H1 (cell line): Measurements from ENCODE around the gene CAMTA1. TPM values are rescaled to one million over a fixed set of nuclear protein-coding genes. Genes with fewer than 3 reads are reported as not detected.

Experiments used
- CTCF ChIA-PET: fragments of 300-600 bp; sonication (Branson Sonifier 250); formaldehyde crosslinking; loops from one replicate; lab custom pipeline; 2021; ENCODE audit not compliant: partially characterized antibody; lab: Charles Lee
- POLR2A ChIA-PET: fragments of 300-600 bp; sonication (Branson Sonifier 250); formaldehyde crosslinking; loops from one replicate; lab custom pipeline; 2021; ENCODE audit warnings: inconsistent platforms; ENCODE audit not compliant: partially characterized antibody; lab: Charles Lee
- DNase-seq, 2 experiments: peaks; one replicate each; pipeline versions ENCODE4 v3.0.0 to v3.0.0-alpha.2; 2010 to 2022; ENCODE audit warnings: low spot score in 2 of 2, low read depth in 1 of 2, mixed read lengths in 1 of 2
- FAIRE-seq: peaks from 2 replicates; lab custom pipeline; 2011; peaks lifted over from hg19 to GRCh38; lab: Jason Lieb, UNC
- H2AFZ ChIP-seq: 2 replicates; pipeline ENCODE4 v1.8.1; 2012; ENCODE audit warnings: low read length, inconsistent platforms
- H2AK5ac ChIP-seq: 2 replicates; pipeline ENCODE4 v1.6.1; 2013; ENCODE audit warnings: low read depth, low read length
- H2BK120ac ChIP-seq: replicated peaks from 2 replicates; pipeline ENCODE3; 2013; ENCODE audit warnings: low read depth, low read length, inconsistent platforms
- H2BK12ac ChIP-seq: 2 replicates; pipeline ENCODE4 v1.6.1; 2013; ENCODE audit warnings: low read depth, low read length
- H2BK15ac ChIP-seq: 2 replicates; pipeline ENCODE4 v1.6.1; 2013; ENCODE audit warnings: low read length
- H2BK20ac ChIP-seq: 2 replicates; pipeline ENCODE4 v1.6.1; 2013; ENCODE audit warnings: low read length
- H2BK5ac ChIP-seq: 2 replicates; pipeline ENCODE4 v1.6.1; 2013; ENCODE audit warnings: low read depth, low read length
- H3K14ac ChIP-seq: 2 replicates; pipeline ENCODE4 v1.6.1; 2013; ENCODE audit warnings: inconsistent platforms; ENCODE audit not compliant: insufficient read length
- H3K18ac ChIP-seq: 2 replicates; pipeline ENCODE4 v1.6.1; 2013; ENCODE audit warnings: low read length; ENCODE audit errors: extremely low read depth
- H3K23ac ChIP-seq: 2 replicates; pipeline ENCODE4 v1.6.1; 2013; ENCODE audit warnings: inconsistent platforms; ENCODE audit not compliant: insufficient read length
- H3K23me2 ChIP-seq: 2 replicates; pipeline ENCODE4 v1.6.1; 2013; ENCODE audit warnings: low read depth, low read length
- H3K27ac ChIP-seq: 2 replicates; pipeline ENCODE4 v1.6.1; 2011; ENCODE audit warnings: low read depth, low read length, inconsistent platforms
- H3K27me3 ChIP-seq, 4 experiments: replicated peaks in 1 of 4; 1 replicate in 1 of 4; 2 replicates in 3 of 4; pipeline versions ENCODE4 v1.6.1 to v1.8.1; 2011 to 2013; ENCODE audit warnings: low read length in 3 of 4, mild to moderate bottlenecking in 3 of 4, inconsistent platforms in 2 of 4, mixed read lengths in 2 of 4, moderate library complexity in 1 of 4; ENCODE audit not compliant: control insufficient read depth in 3 of 4, insufficient read depth in 3 of 4; ENCODE audit errors: extremely low read depth in 1 of 4
- H3K36me3 ChIP-seq, 4 experiments: 2 replicates each; pipeline versions ENCODE4 v1.6.1 to v1.8.1; 2011 to 2013; ENCODE audit warnings: mild to moderate bottlenecking in 4 of 4, low read length in 3 of 4, moderate library complexity in 2 of 4, control low read depth in 1 of 4, inconsistent platforms in 1 of 4; ENCODE audit not compliant: insufficient read depth in 4 of 4, control insufficient read depth in 2 of 4
- H3K4ac ChIP-seq: replicated peaks from 2 replicates; pipeline ENCODE3; 2013; ENCODE audit warnings: low read length, low read depth, mixed read lengths, inconsistent platforms; ENCODE audit not compliant: insufficient read length
- H3K4me1 ChIP-seq, 4 experiments: replicated peaks in 1 of 4; 1 replicate in 1 of 4; 2 replicates in 3 of 4; pipeline versions ENCODE4 v1.6.1 to v1.8.1; 2011 to 2013; ENCODE audit warnings: low read length in 3 of 4, inconsistent platforms in 2 of 4, mixed read lengths in 1 of 4; ENCODE audit not compliant: insufficient read depth in 4 of 4, control insufficient read depth in 3 of 4
- H3K4me2 ChIP-seq, 2 experiments: 2 replicates each; pipeline versions ENCODE4 v1.6.1 to v1.8.1; 2011 to 2013; ENCODE audit warnings: low read depth in 2 of 2, low read length in 2 of 2, control low read depth in 1 of 2, inconsistent platforms in 1 of 2, mild to moderate bottlenecking in 1 of 2; ENCODE audit not compliant: insufficient read depth in 1 of 2
- H3K4me3 ChIP-seq, 4 experiments: fragments of 200-600, 300-600 bp in 1 of 4; sonication (generic), shearing (Covaris generic), sonication (Bioruptor Twin) in 1 of 4; 2 replicates each; pipeline versions ENCODE4 v1.5.1 to v1.8.1; 2011 to 2016; ENCODE audit warnings: low read length in 4 of 4, low read depth in 3 of 4, control low read depth in 2 of 4, inconsistent platforms in 2 of 4, mild to moderate bottlenecking in 2 of 4, mixed read lengths in 1 of 4, moderate library complexity in 1 of 4; ENCODE audit not compliant: insufficient read depth in 2 of 4; ENCODE audit errors: extremely low read depth in 1 of 4
- H3K56ac ChIP-seq: replicated peaks from 2 replicates; pipeline ENCODE3; 2013; ENCODE audit warnings: low read depth, mild to moderate bottlenecking, mixed read lengths, low read length, inconsistent platforms; ENCODE audit not compliant: insufficient read length
- H3K79me1 ChIP-seq: 2 replicates; pipeline ENCODE4 v1.6.1; 2013; ENCODE audit warnings: low read depth, low read length, control low read depth
- H3K79me2 ChIP-seq, 2 experiments: 2 replicates each; pipeline versions ENCODE4 v1.6.1 to v1.8.1; 2012 to 2013; ENCODE audit warnings: low read length in 2 of 2, mild to moderate bottlenecking in 2 of 2, inconsistent platforms in 1 of 2; ENCODE audit not compliant: insufficient read depth in 2 of 2, control insufficient read depth in 1 of 2
- H3K9ac ChIP-seq, 4 experiments: replicated peaks in 1 of 4; 1 replicate in 1 of 4; 2 replicates in 3 of 4; pipeline versions ENCODE4 v1.6.1 to v1.8.1; 2011 to 2013; ENCODE audit warnings: low read depth in 3 of 4, low read length in 3 of 4, control low read depth in 2 of 4, mild to moderate bottlenecking in 2 of 4, moderate library complexity in 2 of 4, inconsistent platforms in 1 of 4; ENCODE audit errors: extremely low read depth in 1 of 4
- H3K9me3 ChIP-seq, 2 experiments: 2 replicates each; pipeline versions ENCODE4 v1.6.1 to v1.8.1; 2012 to 2013; ENCODE audit warnings: mild to moderate bottlenecking in 2 of 2, moderate library complexity in 2 of 2, control low read depth in 1 of 2, inconsistent platforms in 1 of 2, low read depth in 1 of 2, low read length in 1 of 2, mixed read lengths in 1 of 2; ENCODE audit not compliant: insufficient read depth in 2 of 2
- H4K20me1 ChIP-seq, 2 experiments: replicated peaks in 1 of 2; 2 replicates each; pipeline versions ENCODE3 to v1.8.1; 2011 to 2013; ENCODE audit warnings: inconsistent platforms in 2 of 2, low read length in 2 of 2, mild to moderate bottlenecking in 1 of 2; ENCODE audit not compliant: insufficient read depth in 2 of 2, control insufficient read depth in 1 of 2
- H4K5ac ChIP-seq: 2 replicates; pipeline ENCODE4 v1.6.1; 2013; ENCODE audit warnings: low read length, low read depth, mixed read lengths, inconsistent platforms; ENCODE audit not compliant: insufficient read length
- H4K8ac ChIP-seq: 2 replicates; pipeline ENCODE4 v1.8.0; 2013; ENCODE audit warnings: mild to moderate bottlenecking, moderate library complexity, low read length, inconsistent platforms; ENCODE audit not compliant: insufficient read depth; ENCODE audit errors: extremely low read depth
- H4K91ac ChIP-seq: replicated peaks from 2 replicates; pipeline ENCODE3; 2013; ENCODE audit warnings: low read length, mixed read lengths, inconsistent platforms; ENCODE audit not compliant: insufficient read length
- ASH2L ChIP-seq: fragments of 200-600, 300-600 bp; sonication (generic); IDR thresholded peaks from one replicate; pipeline ENCODE4 v1.7.1; 2017; ENCODE audit warnings: low read length
- BACH1 ChIP-seq: IDR thresholded peaks from 2 replicates; pipeline ENCODE4 v1.6.1; 2012; ENCODE audit warnings: low read length, improper control_type of control experiment
- CREB1 ChIP-seq: IDR thresholded peaks from 2 replicates; pipeline ENCODE4 v1.6.1; 2012; ENCODE audit warnings: inconsistent platforms
- FOSL1 ChIP-seq: IDR thresholded peaks from 2 replicates; pipeline ENCODE4 v1.6.1; 2011; ENCODE audit warnings: mild to moderate bottlenecking, low read depth, low read length, moderate library complexity; ENCODE audit not compliant: insufficient read depth
- HDAC6 ChIP-seq: IDR thresholded peaks from one replicate; pipeline ENCODE4 v1.7.1; 2012; ENCODE audit warnings: low read depth, mild to moderate bottlenecking, inconsistent platforms, low read length, moderate library complexity
- KDM1A ChIP-seq: fragments of 200-600, 300-600 bp; sonication (generic); IDR thresholded peaks from 2 replicates; pipeline ENCODE4 v1.7.1; 2016; ENCODE audit warnings: mild to moderate bottlenecking, low read length, borderline replicate concordance
- MAFK ChIP-seq: IDR thresholded peaks from 2 replicates; pipeline ENCODE4 v1.6.1; 2012; ENCODE audit warnings: low read depth, mild to moderate bottlenecking, improper control_type of control experiment, low read length
- NRF1 ChIP-seq: IDR thresholded peaks from 2 replicates; pipeline ENCODE4 v1.6.1; 2011; ENCODE audit warnings: mild to moderate bottlenecking, low read depth, low read length, improper control_type of control experiment
- SAP30 ChIP-seq: fragments of 300-600 bp; sonication (generic); IDR thresholded peaks from 2 replicates; pipeline ENCODE4 v1.7.1; 2012; ENCODE audit warnings: low read length, moderate library complexity, mild to moderate bottlenecking, inconsistent platforms; ENCODE audit not compliant: insufficient read depth, insufficient replicate concordance
- SIN3A ChIP-seq, 2 experiments: IDR thresholded peaks in 1 of 2; conservative IDR thresholded peaks in 1 of 2; 2 replicates each; pipeline ENCODE4 v1.6.1; 2011 to 2012; ENCODE audit warnings: low read length in 2 of 2, improper control_type of control experiment in 1 of 2, low read depth in 1 of 2, mild to moderate bottlenecking in 1 of 2
- SIRT6 ChIP-seq: IDR thresholded peaks from one replicate; pipeline ENCODE4 v1.7.1; 2012; ENCODE audit warnings: low read length, inconsistent platforms
- SP1 ChIP-seq: IDR thresholded peaks from 2 replicates; pipeline ENCODE4 v1.6.1; 2011; ENCODE audit warnings: low read depth, low read length
- SRF ChIP-seq: IDR thresholded peaks from 2 replicates; pipeline ENCODE4 v1.6.1; 2011; ENCODE audit warnings: mild to moderate bottlenecking, low read depth, low read length, moderate library complexity
- USF2 ChIP-seq: IDR thresholded peaks from 2 replicates; pipeline ENCODE4 v1.6.1; 2011; ENCODE audit warnings: low read length, improper control_type of control experiment
- WGBS, 2 experiments: shearing (Covaris generic) in 1 of 2; methylation state at CpG; one replicate each; pipeline versions ENCODE4 v1.1.6 to v1.1.7; 2013 to 2015; ENCODE audit warnings: low lambda C conversion rate in 2 of 2, mixed read lengths in 2 of 2, inconsistent platforms in 1 of 2, low coverage in 1 of 2, missing lambda C conversion rate in 1 of 2; ENCODE audit not compliant: insufficient replicate concordance in 2 of 2, insufficient coverage in 1 of 2, insufficient read length in 1 of 2; ENCODE audit errors: extremely low coverage in 1 of 2, missing lambda C conversion rate in 1 of 2; 5-methylcytosine and 5-hydroxymethylcytosine counted together
- polyA plus RNA-seq, 7 experiments: library from polyadenylated mRNA; depleted of rRNA in 3 of 7; stranded (reverse) in 5 of 7; unstranded in 2 of 7; fragments of >200 nt in 5 of 7; fragments of 200-250 nt in 2 of 7; gene quantifications; 1 replicate in 5 of 7; 2 replicates in 1 of 7; 4 replicates in 1 of 7; pipeline versions ENCODE4 v1.2.1 to v1.2.3, GENCODE V29; 2011 to 2013; ENCODE audit warnings: missing spikeins in 2 of 7, mixed read lengths in 2 of 7
- total RNA-seq: library from RNA; stranded (reverse); fragmentation: NEBNext Ultra II Directional; extraction: Animal tissue kit (Norgen Biotek cat#: 25700); gene quantifications from 2 replicates; pipeline ENCODE4 v1.2.1, GENCODE V29; 2021

CAMTA1 gene
- total and polyA plus RNA-seq, 2 of the 8 experiments (the other 6 are each of a cell fraction or from before 2014, with no cell fraction given), result 65.0 to 119 TPM

- H2AK5ac ChIP-seq, result no peak overlapping the region
- H3K4me3 ChIP-seq, result no peak overlapping the region
- CTCF ChIA-PET, result interaction anchor here (1.1 to 1.6 kb wide), 3 partner anchors 9 to 47 kb away, joined by 4 to 7 read pairs (median 5); no protein-coding TSS in a partner anchor
- H2BK20ac ChIP-seq, result no peak overlapping the region
- H4K8ac ChIP-seq, result no peak overlapping the region
- H3K18ac ChIP-seq, result no peak overlapping the region
- no peak overlapping the region for H3K4ac ChIP-seq
- H3K4me2 ChIP-seq, result no peak overlapping the region
- no peak overlapping the region for H2BK15ac ChIP-seq
- H3K14ac ChIP-seq, result no peak overlapping the region
- no peaks in the 10 kb centered on the region for H3K79me2 ChIP-seq
- H3K4me1 ChIP-seq, result no peaks in the 10 kb centered on the region; a peak in 1 of 7 replicates
- FAIRE-seq (no peak), DNase-seq (no peak)
- H2AFZ ChIP-seq, result no peak overlapping the region
- H3K9me3 ChIP-seq, result no peaks in the 10 kb centered on the region
- H3K9ac ChIP-seq, result no peak overlapping the region
- no peaks in the 10 kb centered on the region for H3K79me1 ChIP-seq
- 95% methylated on average over 10 of the region's 10 CpGs; no CpG with 5 or more reads in 1 of the 2 experiments for WGBS, 2 experiments
- no peak overlapping the region for H2BK120ac ChIP-seq
- no peaks in the 10 kb centered on the region for H4K20me1 ChIP-seq
- H4K5ac ChIP-seq, result no peak overlapping the region
- no peak overlapping the region for H2BK5ac ChIP-seq
- H3K23ac ChIP-seq, result no peak overlapping the region
- H2BK12ac ChIP-seq, result no peak overlapping the region
- no peak overlapping the region for H4K91ac ChIP-seq
- no peaks in the 10 kb centered on the region for H3K27me3 ChIP-seq
- no peak overlapping the region for H3K56ac ChIP-seq
- H3K27ac ChIP-seq, result no peak overlapping the region
- H3K36me3 ChIP-seq, result no peaks in the 10 kb centered on the region
- no peaks in the 10 kb centered on the region for H3K23me2 ChIP-seq
- POLR2A ChIA-PET, result no interaction called here
- TF ChIP-seq SAP30 (no peak), NRF1 (no peak), CREB1 (no peak), SIN3A (conservative IDR thresholded peaks at IDR 0.05 in 1 of 2, IDR thresholded peaks at IDR 0.05 in 1 of 2; ENCODE audit: low read depth in 1 of 2, low read length in 2 of 2) (no peak), MAFK (no peak), FOSL1 (no peak), SP1 (no peak), USF2 (no peak), HDAC6 (no peak), SIRT6 (no peak), SRF (no peak), BACH1 (no peak), ASH2L (no peak), KDM1A (no peak)
These were observed 309.3 kb downstream of the CAMTA1 start for GRCh38 chr1:7094509-7094908.
